C4-2B (cell line): Measurements from ENCODE around the gene UNC119.

Experiments used
- CTCF ChIP-seq: fragments of 450-650 bp; conservative IDR thresholded peaks from 2 replicates; pipeline ENCODE4 v1.5.1; 2017; ENCODE audit warnings: mild to moderate bottlenecking
- ZFX ChIP-seq: fragments of 450-650 bp; IDR thresholded peaks from 2 replicates; pipeline ENCODE4 v1.6.1; 2017

GRCh38 chr17:28574526-28574925 lies 22.1 kb upstream of the UNC119 start:
- TF ChIP-seq CTCF = no peak; the same call in 1 of the 2 replicates
- TF ChIP-seq ZFX = no peak
